NCI-H748 (cell line): ENCODE data around the gene SLC9A8.

Experiments used
- DNase-seq: peaks from one replicate; lab custom pipeline; 2025; ENCODE audit not compliant: unreplicated experiment; lab: John Stamatoyannopoulos, UW

The SLC9A8 gene

DNA sequence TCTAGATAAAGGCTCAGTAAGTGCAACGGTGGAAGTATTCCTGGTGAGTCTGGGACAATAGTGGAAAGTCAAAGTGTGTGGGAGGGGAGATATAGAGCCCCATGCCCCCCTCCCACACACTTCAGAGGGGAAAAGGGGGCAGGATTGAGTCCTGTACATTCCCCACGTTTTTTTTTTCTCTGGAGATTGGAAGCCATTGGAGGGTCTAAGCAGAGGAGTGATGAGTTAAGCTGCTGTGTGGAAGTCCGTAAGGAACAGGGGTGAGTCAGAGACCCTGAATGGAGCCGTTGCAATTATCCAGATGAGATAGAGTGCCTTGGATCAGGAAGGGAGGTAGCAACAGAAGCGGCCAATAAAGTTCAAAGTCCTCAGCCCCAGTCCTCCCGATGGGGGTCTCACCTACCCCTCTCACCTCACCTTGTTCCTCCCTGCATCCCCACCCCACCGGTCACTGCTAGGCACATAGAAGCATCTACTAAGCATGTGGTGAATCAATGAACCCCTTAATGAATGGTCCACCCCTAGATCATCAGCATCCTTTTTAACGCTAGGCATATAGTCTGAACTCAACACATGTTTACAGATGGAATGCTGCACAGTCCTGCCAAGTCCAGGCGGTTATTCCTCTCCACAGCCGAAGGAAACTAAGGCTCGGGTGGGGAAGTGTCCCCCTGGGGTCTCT, 662 bp upstream of the SLC9A8 start:
- DNase-seq = peak; percentile 24

DNA sequence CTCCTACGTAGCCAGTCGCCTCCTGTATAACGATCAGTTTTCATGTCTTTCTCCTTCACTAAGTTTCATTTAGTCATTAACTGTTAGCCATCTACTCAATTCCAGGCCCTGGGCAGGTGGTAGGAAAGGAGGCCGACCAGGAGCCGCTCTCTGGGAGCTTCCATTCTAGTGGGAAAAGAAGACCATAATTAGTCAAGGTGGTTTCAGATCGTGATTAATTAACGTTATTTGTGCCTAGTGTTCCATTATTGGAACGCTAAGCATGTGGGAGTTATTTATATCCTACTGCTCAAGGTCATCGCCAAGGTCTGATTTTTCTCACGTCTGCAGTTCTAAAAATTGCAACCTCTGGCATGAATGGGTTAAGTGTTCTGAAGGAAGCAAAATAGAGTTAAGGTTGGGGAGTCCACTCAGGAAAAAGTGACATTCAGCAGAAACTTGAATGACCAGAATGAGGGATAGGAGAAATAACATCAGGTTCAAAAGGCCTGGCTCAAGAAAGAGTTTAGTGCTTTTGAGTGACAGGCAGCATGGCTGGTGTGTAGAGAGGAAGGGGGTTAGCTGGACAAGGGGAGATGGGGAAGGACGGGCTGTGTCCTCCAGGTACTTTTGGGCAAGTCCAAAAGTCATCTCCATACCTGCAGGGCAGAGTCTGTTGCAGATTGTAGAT, 812 bp downstream of the SLC9A8 start:
- DNase-seq = no peak

DNA sequence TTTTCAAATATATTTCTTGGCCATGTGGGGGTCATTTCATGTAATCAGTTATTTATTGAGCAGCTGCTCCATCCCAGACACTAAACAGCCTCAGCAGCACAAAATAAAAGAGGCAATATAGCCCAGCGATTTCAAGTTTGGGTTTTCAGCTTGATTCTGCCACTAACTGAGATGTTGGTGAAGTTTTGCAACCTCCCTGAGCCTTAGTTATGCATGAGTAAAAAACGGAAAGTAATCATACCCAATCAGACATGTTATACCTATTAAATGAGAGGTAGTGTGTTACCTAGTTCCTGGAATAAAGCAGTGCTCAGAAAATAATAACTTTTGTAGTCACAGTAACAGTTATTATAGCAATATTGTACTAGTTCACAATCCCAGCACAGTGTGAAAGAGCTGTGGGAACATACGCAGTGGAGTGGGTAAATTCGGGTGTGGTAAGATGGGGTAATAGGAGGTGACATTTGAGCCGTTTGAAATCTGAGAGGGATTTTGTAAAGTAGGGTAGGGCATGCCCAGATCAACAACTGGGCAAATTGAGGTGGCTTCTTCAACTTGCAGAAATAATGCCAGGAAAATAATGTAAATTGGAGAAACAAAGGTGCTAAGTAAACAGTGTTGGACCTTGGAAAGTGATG, 1.5 kb downstream of the SLC9A8 start:
- peak; percentile 62 for DNase-seq

DNA sequence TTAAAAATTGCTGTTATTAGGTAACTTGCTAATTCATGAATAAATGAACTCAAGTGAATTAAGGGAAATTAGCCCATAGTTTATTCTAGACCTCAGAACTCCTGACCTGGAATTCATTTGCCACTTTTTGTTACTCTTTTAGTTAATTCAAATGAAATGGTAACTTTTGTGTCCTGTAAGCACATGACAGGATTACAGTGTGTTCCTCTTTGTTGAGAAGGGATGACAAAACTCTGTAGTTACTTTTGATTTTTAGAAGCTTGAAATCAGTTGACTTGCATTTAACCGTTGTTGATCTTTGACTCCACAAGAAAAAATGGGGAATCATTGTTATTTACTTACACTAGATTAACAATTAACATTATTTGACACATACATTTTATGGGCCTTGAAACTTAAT, 6.2 kb downstream of the SLC9A8 start:
- DNase-seq = no peak

GRCh38 chr20:49819702-49820101, 7.1 kb downstream of the SLC9A8 start:
- no peak for DNase-seq

- DNase-seq = no peak
Observed at GRCh38 chr20:49821381-49821780, 8.8 kb downstream of the SLC9A8 start.

DNA sequence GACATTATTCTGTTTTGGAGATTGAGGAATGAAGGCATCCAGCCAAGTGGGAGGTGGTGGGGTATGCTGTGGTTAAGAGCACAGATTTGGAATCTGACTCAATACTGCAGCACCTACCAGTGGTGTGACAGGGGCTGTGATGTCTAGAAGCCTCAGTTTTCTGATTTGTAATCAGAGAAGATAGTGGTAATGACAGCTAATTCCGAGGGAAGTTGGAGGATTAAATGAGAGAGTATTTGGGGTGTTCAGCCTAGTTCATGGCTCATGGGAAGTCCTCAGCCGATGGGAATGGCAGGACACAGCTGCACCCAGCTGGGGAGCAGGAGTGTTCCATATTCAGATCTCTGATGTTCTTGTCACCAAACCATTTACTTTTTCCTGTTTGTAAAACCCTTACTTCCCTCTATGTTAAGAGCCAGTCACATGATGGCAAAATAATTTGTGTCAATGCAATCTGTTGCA, 9.3 kb downstream of the SLC9A8 start:
- DNase-seq = no peak

DNA sequence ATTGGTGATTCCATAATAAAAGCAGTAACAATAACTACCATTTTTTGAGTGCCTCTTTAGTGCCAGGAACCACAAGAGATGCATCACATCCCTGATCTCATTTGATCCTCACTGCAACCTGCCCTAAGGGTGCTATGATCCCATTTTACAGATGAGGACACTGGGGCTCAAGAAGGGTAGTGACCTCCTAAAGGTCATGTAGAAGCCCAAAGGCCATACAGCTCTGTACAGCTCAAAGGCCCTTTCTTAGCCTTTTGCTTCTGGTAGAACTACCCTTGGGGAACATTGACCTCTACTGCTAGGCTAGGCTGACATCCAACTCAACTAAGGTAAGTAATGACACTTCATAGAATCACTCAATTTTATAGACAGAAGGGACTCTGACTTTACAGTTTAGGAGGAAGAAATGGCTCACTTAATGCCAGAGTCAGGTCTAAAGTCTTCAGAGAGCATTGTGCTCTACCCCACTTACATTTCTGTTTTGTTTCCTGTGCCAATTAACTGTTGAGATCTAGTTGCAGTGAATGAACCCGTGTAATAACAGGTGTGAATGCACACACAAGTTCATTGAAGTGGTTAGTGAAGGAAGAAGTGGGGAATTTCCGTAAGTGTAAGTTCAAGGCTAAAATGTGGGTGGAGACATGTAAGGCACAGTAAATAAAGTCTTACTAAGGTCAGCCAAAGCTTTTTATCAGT, 10.7 kb downstream of the SLC9A8 start:
- no peak for DNase-seq

GRCh38 chr20:49824206-49824605, 11.6 kb downstream of the SLC9A8 start:
- no peak for DNase-seq

DNA sequence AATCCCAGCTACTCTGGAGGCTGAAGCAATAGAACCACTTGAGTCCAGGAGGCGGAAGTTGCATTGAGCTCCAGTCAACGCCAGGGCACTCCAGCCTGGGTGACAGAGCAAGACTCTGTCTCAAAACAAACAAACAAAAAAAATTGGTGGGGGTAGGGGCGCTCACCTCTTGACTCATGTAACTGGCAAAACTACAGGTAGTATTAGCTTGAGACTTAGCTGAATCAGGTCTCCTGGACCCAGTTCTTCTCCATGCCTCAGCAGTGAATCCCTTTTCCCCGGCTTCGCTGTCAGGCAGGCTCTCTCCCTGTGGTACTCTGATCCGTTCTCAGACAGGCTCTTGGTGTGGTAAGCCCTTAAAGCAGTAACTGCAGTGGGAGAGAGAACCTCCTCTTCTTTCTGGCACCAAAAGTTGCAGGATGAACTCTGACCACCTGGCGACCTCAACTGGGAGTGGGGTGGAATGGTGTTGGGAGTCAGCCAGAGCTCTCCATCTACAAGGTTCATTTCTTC, 12.9 kb downstream of the SLC9A8 start:
- no peak for DNase-seq

DNA sequence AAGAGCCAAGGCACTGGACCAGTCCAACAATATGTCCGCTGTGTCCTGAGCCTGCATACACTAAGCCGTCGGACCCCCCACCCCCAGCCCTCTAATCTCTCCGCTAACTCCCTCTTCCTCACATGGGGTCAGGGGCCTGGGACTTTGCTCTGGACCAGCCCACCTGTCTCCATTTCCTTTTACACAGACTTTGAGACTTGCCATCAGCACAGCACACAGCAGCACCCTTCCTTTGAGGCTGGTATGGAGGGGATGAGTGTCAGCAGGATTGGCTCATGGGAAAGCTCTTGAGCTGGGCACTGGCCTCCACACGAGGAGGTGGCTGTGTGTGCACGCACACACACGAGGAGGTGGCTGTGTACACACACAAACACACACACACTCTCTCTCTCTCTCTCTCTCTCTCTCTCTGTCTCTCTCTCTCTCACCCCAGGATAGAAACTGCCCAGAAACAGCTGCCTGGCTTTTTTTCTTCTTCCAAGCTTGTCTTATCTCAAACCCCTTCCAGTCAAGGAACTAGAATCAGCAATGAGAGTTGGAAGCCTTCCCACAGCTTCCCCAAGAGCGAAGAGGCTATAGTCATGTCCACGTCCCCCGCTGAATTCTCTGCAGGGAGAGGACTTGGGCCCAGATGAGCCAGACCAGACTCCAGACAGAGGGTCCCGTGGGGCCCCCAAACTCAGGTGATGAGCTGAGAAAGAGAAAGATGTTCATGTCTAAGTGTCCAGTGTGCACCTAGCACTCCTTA, 18.6 kb downstream of the SLC9A8 start:
- no peak for DNase-seq

- DNase-seq = no peak
Observed at GRCh38 chr20:49831770-49832631, 19.4 kb downstream of the SLC9A8 start.

DNA sequence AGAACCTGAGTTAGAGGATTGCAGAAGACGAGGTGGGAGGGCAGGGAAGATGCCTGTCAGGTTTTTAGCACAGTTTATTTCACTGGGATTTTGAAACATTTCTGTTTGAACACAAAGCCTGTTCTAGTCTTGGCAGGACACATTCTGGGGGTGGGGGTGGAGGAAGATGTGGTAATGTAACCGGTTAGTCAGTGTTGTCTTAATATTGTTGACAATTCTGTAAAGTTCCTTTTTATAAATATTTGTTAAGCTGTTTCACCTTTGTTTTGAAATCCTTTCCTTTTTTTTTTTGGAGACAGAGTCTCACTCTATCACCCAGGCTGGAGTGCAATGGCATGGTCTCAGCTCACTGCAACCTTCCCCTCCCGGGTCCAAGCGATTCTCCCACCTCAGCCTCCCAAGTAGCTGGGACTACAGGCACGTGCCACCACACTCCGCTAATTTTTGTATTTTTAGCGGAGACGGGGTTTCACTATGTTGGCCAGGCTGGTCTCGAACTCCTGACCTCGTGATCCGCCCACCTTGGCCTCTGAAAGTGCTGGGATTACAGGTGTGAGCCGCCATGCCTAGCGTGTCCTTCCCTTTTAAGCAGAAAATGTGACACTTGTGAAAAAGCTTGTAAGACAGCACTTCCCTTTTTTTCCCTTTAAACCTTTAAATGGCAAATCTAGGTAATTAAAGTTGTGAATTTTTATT, 20.2 kb downstream of the SLC9A8 start:
- no peak for DNase-seq

- no peak for DNase-seq
Observed at GRCh38 chr20:49833483-49833882, 20.9 kb downstream of the SLC9A8 start.

DNA sequence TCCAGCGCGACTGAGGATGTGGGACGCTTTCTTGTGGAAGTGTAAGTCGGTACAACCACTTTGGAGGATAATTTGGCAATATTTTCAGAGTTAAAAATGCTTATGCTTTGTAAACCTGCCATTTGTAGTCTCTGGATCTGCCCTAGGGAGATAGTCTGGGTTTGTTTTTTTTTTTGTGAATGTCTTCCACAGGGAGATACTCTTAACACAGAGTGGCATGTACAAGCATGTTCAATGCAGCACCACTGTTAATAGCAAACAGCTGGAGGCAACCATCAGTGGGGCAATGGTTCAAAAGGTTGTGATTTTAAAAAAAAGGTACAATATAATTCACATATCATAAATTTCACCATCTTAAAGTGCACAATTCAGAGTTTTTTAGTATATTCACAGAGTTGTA, 22.4 kb downstream of the SLC9A8 start:
- DNase-seq = no peak

- DNase-seq = no peak
Observed at GRCh38 chr20:49838546-49838945, 25.9 kb downstream of the SLC9A8 start.

- DNase-seq = no peak
Observed at GRCh38 chr20:49843139-49843538, 30.5 kb downstream of the SLC9A8 start.

DNA sequence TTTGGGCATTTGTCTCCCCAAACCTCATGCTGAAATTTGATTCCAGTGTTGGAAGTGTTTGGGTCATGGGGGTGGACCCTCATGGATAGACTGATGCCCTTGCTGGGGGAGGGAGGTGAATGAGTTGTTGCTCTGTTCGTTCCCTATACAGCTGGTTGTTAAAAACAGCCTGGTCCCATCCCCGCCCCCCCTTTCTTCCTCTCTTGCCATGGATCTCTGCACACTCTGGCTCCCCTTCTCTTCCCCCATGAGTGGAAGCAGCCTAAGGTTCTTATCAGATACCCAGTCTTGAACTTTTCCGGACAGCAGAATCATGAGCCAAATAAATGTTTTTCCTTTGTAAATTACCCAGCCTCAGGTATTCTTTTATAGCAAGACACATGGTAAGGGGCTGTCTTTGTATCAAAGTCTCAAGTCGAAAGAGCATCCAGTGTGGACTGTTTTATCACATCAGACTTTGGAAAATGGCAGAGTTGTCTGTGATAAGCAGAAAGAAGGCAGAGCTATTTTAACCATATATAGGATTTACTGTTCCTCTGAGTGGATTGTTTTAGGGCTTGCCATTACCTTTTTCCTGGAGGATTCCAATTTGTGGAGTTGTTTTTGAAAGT, 31.2 kb downstream of the SLC9A8 start:
- no peak for DNase-seq

GRCh38 chr20:49845060-49845459, 32.4 kb downstream of the SLC9A8 start:
- DNase-seq = no peak
